ENCODE data around the gene VPS25.

GRCh38 chr17:42754782-42755181 is 18.5 kb upstream of the VPS25 start:
- TF ChIP-seq POLR2A (IDR thresholded peaks at IDR 0.05) (no peak), CTCF (IDR thresholded peaks at IDR 0.05) (no peak)

Measured in heart left ventricle (tissue), 13 donors.